Head of caudate nucleus (tissue), 42 donors: ENCODE data around the gene ALDH1L2.

Experiments
- DNase-seq, 42 donors: peaks; one replicate each; pipeline versions ENCODE4 v3.0.0 to v3.0.0-alpha.2; 2020 to 2021; ENCODE audit warnings: mixed read lengths in 7 of 42
- intact Hi-C: fragments of 100-400 bp; cut with DNase I; formaldehyde crosslinking; loops from one replicate; pipeline ENCODE4 v1.15.0; 2022

Gene ALDH1L2

DNA sequence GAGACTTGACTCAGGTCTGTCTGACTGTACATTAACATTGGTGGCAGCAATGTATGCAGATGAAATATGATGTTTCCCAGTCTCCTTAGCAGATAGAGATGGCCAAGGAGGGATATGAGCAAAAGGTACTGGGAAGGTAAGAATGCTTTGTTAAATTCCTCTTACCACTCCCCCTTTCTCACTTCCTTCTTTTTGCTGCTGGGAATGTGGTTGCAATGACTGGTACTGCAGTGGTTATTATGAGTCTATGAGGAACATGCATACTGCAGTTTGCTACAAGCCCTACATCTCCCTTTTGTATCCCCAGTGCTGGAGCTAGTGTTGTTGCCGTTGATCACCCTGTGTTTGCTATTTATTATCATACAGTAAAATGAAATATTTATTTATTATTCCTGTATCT lies 35.9 kb downstream of the ALDH1L2 start:
- intact Hi-C loops, result no loop called here
- no peak for DNase-seq

DNA sequence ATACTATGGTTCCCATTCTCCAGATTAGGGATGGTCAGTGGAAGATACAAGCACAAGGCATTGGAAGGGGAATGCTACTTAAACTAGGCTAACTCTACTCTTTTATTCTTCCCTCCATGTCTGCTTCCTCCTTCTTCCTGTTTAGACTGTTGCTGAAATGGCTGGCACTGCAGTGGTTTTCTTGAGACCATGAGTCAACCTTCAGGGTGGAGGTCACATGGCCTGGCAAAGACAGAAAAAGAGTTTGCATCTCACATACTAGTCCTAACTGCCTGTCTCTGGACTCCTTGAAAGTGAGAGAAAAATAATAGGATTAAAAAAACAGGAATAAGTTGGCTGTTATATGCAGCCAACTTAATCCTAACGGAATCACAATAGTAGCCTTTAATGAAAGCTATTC lies 37.0 kb downstream of the ALDH1L2 start:
- no peak for DNase-seq
- intact Hi-C loops, result no loop called here

DNA sequence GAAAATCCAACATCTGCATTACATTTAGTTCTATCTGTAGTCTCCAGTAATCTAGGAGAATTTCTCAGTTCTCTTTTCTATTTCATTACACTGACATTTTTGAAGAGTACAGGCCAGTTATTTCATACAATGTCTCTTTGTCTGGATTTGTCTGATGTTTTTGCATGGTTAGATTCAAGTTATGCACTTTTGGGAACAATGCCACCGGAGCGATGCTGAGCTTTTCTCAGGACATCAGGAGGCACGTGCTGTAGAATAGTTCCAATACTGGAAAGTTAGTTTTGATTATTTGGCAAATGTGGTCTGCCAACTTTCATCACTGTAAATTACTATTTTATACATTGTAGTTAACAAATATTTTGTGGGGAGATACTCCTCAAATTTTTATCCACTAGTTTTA lies 43.1 kb downstream of the ALDH1L2 start:
- DNase-seq, result peak in 5 of 42 donors; percentile 6 to 46 (median 13)
- intact Hi-C loops, result no loop called here

DNA sequence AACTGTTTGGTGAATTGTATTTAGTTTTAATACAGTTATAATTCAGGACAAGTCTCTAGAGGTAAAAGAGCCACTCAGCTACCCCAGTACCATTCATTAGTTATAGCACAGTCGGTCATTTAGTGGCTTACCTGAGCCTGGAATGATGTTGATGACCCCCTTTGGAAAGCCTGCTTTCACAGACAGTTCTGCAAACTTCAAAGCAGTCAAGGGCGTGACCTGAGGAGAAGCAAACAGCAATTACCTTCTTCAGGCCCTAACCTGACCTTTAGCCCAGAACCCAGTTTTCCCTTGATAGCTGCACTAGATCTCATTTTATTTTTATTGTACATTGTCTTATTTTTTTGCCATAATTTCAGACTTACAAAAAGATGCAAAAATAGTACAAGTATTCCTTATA lies 43.8 kb downstream of the ALDH1L2 start:
- DNase-seq, result no peak
- intact Hi-C loops, result no loop called here

DNA sequence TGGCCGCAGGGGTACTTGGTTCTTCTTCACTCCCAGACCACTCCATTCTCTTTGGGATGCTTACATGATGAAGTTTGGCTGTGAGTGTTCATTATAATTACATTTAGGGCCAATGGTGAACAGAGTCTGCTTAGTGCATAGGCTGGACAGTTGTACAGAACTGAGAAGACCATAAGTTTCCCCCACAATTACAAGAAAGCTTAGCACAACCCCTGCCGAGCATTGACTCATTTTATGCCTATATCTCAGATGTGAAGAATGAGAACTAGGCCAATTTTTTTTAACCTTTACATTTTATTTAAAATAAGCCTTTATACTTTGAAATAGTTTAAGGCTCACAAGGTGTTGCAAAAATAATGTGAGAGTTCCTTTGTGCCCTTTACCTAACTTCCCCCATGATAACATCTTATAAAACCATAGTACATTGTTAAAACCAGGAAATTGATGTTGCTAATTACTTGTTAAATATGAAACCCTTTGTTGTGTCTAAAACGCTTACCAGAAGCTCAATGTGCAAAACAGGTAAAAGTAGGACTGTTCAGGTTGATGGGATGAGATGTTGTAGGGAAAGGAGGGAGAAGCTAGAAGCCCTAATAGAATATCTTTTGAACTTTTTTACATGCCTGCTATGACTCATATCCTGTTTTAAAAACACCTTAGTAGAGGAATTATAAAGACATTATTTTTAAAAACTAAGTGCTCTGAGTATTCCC lies 47.2 kb downstream of the ALDH1L2 start:
- DNase-seq, result no peak
- intact Hi-C loops, result no loop called here

DNA sequence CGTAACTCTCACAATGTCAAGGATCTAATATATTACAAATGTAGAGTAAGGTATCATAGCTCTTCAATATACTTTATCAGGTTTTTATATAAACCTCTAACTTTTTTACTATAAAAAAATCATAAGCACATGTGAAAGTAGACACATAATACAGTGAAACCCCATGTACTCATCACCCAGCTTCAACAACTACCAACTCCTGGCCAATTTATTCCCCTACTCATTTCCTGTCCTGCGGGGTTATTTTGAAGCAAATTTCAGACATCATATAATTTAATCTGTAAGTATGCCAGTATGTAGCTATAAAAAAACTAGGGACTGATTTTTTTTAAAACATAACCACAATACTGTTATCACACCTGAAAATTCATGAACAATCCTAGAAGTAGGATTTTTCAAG lies 50.4 kb downstream of the ALDH1L2 start:
- intact Hi-C loops, result no loop called here
- no peak for DNase-seq

DNA sequence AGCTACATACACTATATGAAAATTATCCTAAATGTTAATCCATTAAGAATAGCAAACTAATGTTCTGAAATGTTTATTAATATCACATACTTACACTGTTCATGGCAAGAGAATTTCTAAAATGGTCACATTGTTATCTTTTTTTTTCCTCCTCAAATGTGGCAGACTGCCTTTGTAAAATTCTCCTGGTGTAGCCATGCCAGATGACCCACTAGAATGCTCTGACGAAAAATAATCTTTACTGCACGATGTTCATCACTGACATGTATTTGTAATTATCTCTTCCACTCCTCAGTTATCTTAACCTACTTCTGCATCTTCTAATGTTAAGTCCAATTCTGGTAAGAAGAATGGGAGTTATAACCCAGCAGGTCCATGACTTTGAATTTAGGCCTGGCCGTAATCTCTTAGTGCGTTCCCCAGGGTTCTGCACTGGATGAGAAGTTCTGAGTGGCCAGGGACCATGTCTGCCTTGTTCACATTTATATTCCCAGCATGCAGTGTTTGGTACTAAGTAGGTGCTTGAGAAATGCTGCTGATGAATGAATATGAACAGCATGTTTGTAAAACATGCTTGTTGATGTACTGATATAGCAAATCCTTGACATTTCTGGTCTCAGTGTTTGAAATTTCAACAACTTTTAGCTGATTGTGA lies 51.4 kb downstream of the ALDH1L2 start:
- DNase-seq, result no peak
- intact Hi-C loops, result no loop called here

DNA sequence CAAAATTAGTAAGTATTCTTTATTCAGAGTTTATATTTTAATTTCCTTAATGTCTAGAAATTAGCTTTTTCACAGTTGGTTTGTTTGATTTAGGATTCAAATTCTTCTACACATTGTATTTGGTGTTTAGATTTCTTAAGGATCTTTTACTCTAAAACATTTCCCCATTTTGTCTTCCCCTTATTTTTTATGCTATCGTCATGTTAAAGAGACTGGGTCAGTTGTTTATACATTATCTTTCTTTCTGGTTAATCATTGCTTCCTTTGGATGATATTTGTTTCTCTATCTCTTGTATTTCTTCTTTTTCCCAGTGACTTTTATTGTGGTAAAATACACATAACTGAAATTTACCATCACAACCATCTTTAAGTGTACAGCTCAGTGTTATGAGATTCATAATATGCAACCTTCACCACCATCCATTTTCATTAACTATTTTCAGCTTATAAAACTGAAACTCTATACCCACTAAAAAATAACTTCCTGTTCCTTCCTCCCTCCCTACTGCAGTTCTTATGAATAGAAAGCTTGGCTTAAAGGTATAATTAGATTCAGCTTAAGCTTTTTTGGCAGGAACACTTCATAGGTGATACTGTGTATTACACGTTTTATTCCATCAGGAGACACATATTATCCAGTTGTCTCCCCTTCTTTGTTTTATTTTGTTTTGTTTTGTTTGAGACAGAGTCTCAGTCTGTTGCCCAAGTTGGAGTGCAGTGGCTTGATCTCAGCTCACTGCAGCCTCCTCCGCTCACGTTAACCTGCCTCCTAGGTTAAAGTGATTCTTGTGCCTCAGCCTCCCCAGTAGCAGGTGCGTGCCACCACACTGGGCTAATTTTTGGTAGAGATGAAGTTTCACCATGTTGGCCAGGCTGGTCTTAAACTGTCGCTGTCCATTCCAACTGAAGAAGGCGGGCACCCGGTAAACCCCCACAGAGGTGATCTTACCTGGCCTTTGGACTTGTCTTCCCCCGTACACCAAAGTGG lies 53.1 kb downstream of the ALDH1L2 start:
- intact Hi-C loops, result no loop called here
- DNase-seq, result no peak

DNA sequence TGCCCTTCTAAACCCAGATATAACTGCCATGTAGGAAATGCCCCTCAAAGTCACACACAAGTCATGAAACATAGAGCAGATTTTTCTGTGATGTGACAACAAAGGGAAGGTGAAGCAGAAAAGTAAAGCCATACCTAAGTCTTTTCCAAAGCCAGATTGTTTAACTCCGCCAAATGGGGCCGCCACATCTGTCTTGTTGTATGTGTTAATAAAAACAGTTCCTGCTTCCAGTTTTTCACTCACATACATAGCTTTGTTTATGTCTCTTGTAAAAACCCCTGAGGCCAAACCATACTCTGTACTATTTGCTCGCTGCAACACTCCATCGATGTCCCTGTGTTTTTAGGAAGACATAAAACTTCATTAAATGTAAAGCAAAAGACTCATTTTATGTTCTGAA lies 57.8 kb downstream of the ALDH1L2 start:
- DNase-seq, result no peak
- intact Hi-C loops, result no loop called here

DNA sequence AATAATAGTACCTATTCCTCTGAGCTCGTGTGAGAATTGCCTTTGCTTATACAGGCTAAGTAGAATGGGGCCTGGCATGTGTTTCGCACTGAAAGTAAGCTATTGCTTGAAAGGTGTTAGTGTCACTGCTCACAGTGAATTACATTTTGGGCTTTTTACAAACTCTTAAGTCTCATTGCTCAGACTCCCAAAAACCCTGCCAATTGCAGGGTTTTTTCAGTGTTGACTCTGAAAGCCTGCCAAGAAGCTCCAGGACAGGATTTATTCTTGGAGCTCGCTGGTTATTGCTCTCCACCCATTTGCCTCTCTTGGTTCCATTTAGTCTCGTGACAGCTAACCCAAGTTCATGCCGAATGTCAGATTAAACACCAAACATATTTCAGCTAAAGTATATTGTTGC lies 58.4 kb downstream of the ALDH1L2 start:
- intact Hi-C loops, result no loop called here
- DNase-seq, result peak in 13 of 42 donors; percentile 4 to 53 (median 20)

DNA sequence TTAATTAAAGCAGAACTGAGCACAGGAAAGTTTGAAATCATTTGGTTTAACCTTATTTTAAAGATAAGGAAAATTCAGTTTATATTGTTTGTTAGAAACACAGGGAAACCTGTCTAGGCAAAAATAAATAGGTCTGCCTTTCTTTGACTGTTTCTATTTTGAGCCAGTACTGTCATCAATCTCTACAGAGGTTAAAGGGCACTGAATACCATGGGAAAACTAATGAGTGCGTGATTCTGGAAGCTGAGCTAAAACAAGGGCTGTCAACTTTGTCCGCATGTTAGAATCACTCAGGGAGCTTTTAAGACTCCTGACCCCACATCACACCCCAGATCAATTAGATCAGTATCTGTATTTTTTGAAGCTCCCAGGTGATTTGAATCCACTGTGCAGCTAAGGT lies 59.3 kb downstream of the ALDH1L2 start:
- intact Hi-C loops, result no loop called here
- no peak for DNase-seq

DNA sequence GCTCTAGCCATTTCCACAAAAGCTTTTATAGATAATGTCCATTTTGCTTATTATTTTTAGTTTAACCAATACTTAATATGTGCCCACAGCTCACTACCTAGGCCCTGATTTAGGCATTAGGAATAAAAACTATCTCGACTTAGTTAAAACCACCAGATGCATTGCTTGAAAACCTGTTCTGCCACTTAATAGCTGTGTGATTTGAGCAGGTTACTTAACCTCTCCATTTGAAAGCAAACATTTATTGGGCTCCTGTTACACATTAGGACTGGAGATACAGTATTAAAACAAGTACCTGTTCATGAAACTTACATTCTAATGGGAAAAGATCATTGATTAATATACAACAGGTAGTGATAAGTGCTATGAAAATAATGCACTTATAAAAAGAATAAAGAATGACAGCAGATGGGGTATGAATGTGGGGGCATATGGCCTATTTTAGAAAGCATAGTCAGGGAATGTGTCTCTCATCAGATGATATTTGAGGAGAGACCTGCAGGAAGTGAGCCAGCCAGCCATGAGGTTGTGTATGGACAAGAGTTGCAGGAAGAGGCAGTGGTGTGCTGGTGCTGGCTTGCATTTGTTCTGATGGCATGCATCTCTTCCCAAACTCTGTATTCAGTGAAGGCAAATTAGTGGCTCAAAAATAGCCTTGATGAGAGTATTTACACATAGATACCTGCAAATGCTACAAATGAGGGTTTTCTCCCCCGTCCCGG lies 63.9 kb downstream of the ALDH1L2 start:
- intact Hi-C loops, result no loop called here

DNA sequence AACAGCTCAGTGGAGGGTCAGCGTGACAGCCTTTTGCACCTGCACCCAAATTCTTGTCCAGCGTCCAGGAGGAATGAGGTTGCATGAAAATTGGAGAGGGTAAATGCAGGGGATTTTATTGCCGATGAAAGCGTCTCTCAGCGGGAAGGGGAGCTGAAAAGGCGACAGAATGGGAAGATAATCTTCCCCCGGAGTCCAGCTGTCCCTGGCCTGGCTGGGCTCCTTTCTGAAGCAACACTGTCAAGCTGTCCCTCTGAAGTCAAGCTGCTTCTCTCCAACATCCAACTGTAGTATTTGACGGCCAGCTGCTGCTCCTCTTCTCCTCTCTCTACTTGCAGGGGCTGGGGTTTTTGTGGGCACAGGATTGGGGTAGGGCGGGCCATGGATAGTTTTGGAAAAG lies 65.5 kb downstream of the ALDH1L2 start:
- intact Hi-C loops, result no loop called here

More for the DNA sequence above, 63.9 kb downstream of the ALDH1L2 start:
- no peak for DNase-seq

DNA sequence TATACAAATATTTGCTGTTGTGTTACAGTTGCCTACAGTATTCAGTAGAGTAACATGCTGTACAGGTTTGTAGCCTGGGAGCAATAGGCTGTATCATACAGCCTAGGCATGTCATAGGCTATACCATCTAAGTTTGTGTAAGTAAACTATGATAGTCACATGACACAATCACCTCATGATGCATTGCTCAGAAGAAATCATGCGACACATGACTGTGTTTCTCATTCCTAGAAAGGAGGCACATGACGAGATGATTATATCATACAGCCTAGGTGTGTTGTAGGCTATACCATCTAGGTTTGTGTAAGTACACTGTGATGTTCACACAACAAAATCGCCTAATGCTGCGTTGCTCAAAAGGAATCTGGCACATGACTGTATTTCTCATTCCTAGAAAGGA lies 66.2 kb downstream of the ALDH1L2 start:
- no peak for DNase-seq
- intact Hi-C loops, result no loop called here

More for the DNA sequence above, 65.5 kb downstream of the ALDH1L2 start:
- no peak for DNase-seq

DNA sequence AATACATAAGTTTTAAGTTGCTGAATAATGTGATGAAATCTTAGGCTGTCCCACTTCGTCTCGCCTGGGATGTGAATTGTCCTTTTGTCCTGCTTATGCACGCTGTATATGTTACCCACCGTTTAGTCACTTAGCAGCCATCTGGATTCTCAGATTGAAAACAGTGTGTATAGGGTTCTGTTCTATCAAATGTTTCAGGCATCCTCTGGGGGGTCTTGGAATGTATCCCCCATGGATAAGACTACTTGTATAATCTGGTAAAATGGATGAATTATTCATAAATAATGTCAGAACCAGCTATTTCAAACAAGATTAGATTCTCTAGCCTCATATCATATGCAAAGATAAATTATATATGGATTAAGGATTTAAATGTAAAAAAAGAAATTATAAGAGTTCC lies 68.7 kb downstream of the ALDH1L2 start:
- intact Hi-C loops, result no loop called here
- no peak for DNase-seq

DNA sequence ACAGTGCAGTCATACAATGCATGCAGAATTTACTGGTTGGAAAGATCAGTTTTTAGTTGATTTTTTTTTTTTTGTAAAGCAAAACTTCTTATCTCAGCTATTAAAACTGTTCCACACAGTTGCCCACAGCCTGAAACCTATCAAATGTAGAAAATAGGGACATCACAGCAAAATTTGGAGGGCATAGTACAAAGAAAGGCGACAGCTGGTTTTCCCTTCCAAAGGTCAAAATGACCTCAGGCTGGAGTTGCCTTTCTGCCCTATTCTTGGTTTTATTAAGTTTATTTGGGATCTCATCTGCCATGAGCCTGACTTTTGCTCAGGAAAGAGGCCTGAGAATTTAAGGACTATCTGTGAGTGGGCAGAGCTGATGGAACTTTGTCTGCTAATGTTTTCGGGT lies 69.7 kb downstream of the ALDH1L2 start:
- no peak for DNase-seq
- intact Hi-C loops, result no loop called here

DNA sequence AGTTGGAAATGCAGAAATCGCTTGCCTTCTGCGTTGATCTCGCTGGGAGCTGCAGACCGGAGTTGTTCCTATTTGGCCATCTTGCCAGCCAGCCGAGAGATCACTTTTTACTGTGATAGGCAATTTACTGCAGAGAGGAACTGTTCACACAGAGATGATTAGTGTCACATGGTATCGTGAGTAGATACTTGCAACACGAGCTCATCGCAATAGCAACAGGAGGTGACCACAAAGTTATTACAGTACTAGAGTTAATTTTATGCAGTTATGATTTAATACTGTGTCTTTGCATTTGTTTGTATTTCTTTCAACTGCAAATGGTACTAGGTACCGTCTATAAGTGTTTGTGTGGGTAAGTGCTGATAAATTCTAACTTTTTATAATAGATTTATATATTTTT lies 70.4 kb downstream of the ALDH1L2 start:
- DNase-seq, result no peak
- intact Hi-C loops, result no loop called here

DNA sequence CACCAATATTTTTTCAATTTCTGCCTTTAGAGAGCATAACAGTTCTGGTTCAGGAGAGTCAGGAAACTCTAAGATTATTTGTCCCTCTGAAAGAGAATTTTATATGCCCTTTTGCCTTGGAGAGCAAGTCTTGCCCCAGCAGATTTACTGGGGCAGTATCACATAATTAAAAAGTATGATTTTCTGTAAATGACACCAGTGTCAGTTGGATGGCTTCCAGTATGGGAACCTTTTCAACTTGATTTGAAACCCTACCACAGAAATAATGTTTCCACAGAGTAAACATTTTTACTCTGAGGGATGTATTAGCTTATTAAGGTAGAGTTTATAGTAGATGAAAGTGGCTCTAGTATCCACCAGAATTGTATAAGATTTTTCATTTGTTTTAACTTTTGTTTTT lies 82.8 kb downstream of the ALDH1L2 start:
- intact Hi-C loops, result no loop called here
- DNase-seq, result no peak

DNA sequence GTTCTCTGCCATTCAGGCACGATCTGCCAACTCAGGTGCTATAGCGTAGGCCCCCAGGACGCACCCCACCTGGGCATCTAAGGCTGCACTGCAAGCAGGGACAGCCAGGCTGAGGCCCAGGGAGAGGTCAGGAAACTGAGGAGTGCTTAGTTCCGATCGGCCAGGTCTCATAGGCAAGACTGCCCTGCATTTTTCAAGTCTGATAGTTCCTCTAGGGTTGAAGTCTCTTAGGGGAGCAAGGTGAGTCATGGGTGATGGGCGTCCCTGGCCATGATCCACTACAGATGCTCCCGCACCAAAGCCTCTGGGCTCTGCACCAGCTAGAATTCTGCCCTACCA lies 84.9 kb downstream of the ALDH1L2 start:
- intact Hi-C loops, result no loop called here
- no peak for DNase-seq
